Activated T-helper 17 cell treated with anti-CD3 and anti-CD28 coated beads, Interleukin-2, amount 50 U/mL, for 72 hours (primary cell): ENCODE measurements around the gene MYLIP. TPM values are rescaled to one million over a fixed set of nuclear protein-coding genes. Genes with fewer than 3 reads are reported as not detected.

Experiments used
- ATAC-seq: fragments of 150-1000 bp; cut with Tn5 transposase; replicated peaks from 2 replicates; pipeline ENCODE4 v1.10.0; 2021; ENCODE audit warnings: mild to moderate bottlenecking, moderate library complexity
- H3K27ac Mint-ChIP-seq: one replicate; pipeline ENCODE4 v1.8.0; 2022; ENCODE audit warnings: mixed read lengths
- H3K27me3 Mint-ChIP-seq: one replicate; pipeline ENCODE4 v1.8.0; 2022; ENCODE audit warnings: mixed read lengths
- H3K36me3 Mint-ChIP-seq: one replicate; pipeline ENCODE4 v1.8.0; 2022; ENCODE audit warnings: low read depth, mild to moderate bottlenecking, mixed read lengths
- H3K4me1 Mint-ChIP-seq: one replicate; pipeline ENCODE4 v1.8.0; 2022; ENCODE audit warnings: mixed read lengths
- H3K4me3 Mint-ChIP-seq: one replicate; pipeline ENCODE4 v1.8.0; 2022; ENCODE audit warnings: mild to moderate bottlenecking, mixed read lengths
- H3K9me3 Mint-ChIP-seq: one replicate; pipeline ENCODE4 v1.8.0; 2022; ENCODE audit warnings: mixed read lengths
- total RNA-seq, 2 donors: library from RNA; stranded (reverse); gene quantifications; one replicate each; pipeline ENCODE4 v1.2.3, GENCODE V29; 2022

The MYLIP gene
- total RNA-seq, 2 donors from 2014 or later, result 5.4 to 6.0 TPM

DNA sequence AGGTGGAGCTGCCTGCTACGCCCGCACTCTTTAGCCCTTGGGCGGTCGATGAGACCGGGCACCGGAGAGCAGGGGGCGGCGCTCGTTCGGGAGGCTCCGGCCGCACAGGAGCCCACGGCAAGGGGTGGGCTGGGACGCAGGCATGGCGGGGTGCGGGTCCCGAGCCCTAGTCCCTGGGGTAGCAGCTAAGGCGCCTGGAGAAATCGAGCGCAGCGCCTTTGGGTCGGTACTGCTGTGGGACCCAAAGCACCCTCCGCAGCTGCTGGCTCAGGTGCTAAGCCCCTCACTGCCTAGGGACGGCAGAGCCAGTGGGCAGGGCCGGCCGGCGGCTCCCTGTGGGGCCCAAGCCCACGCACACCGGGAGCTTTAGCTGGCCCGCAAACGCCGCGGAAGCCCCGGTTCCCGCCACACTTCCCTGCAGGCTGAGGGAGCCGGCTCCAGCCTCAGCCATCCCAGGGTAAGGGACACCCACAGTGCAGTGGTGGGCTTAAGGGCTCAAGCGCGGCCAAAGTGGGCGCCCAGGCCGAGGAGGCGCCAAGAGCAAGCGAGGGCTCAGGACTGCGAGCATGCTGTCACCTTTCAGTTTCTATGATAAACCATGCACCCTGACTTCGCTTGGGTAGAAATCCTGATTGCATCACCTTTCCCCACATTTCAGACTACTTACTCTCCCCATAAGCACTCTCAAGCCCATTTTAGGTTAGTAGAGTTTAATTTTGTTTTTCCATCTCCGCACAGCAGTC, 52.0 kb downstream of the MYLIP start:
- Mint-ChIP-seq H3K9me3 (no peaks in the 10 kb centered on the region), H3K4me3 (peak overlapping the region; percentile 79), H3K36me3 (no peaks in the 10 kb centered on the region), H3K27me3 (no peaks in the 10 kb centered on the region), H3K4me1 (peaks cover 16% of the 10 kb centered on the region), H3K27ac (peak overlapping the region; percentile 86)
- ATAC-seq, result no peak

DNA sequence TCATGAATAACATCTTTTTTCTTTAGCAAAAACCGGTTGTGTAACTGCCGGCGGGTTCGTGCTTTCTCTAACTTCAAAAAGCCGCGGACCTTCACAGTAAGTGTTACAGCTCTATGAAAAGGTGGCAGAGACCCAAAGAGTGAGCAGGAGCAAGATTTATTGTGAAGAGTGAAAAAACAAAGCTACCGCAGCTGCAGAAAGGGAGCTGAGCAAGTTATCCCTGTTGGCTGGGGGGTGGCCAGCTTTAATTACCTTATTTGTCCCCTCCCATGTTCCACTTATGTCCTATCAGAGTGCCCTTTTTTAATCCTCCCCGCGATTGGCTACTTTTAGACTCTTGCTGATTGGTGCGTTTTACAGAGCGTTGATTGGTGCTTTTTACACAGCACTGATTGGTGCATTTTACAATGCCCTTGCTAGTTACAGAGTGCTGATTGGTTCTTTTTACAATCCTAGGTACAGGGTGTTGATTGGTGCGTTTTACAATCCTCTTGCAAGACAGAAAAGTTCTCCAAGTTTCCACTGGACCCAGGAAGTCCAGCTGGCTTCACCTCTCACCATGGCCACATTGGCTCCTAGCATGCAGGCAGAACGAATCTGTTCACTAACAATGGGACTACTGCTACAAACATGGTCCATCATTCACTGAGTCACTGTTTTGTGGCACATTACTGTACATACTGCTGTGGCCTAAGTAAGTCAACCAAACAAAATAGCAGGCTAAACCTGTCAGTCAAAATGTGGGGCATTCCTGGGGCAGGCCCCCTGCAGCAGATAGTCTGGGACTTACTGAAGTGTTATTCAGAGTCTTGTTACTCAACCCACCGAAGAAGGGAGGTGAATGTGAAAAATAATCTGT, 52.8 kb downstream of the MYLIP start:
- H3K27me3 Mint-ChIP-seq, result no peaks in the 10 kb centered on the region
- H3K4me3 Mint-ChIP-seq, result peak overlapping the region; percentile 12
- peaks cover 16% of the 10 kb centered on the region for H3K4me1 Mint-ChIP-seq
- no peak for ATAC-seq
- no peaks in the 10 kb centered on the region for H3K36me3 Mint-ChIP-seq
- H3K27ac Mint-ChIP-seq, result no peak overlapping the region
- no peaks in the 10 kb centered on the region for H3K9me3 Mint-ChIP-seq

DNA sequence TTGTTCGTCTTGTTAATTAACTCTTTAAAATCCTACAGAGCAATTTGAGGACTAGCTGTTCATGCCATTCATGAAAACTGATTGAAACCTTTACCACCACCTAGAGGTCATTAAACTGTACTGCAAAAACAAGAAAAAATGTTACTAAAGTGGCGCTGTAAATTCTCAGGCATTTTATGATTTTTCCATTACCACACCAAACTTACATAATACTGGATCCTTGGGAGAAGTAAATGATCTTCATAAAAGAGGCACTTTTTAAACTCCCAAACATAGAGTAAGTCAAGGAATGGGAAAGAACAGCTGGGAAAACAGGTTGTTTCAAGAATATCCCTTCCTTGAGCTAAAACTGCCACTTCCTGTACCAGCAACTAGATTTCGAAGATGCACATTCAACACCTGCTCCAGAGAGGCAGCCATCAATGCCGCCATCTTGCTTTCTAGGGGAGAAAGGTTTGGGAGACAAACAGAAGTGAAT, 54.3 kb downstream of the MYLIP start:
- ATAC-seq, result peak; percentile 22
- Mint-ChIP-seq H3K27me3 (peaks cover under 1% of the 10 kb centered on the region), H3K4me3 (no peak overlapping the region), H3K4me1 (peaks cover 16% of the 10 kb centered on the region), H3K27ac (peak overlapping the region; percentile 65), H3K9me3 (no peaks in the 10 kb centered on the region), H3K36me3 (no peaks in the 10 kb centered on the region)

DNA sequence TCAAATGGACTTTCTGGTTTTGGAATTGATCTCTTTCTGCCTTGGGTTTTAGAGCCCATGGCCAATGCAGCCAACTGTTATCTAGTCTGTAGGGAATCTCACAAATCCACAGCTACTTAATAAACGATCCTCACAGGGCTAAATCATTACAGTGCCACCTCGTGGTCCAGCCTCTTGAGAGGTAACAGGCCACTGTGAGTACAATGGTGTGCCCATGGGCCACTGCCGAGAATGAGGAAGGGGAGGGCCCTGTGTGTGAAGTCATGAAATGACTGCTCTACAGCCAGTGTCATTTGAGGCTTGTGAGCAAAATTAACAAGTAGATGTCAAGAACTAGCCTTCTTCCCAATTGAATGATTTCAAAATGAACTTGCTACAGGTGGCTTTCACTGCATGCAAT, 55.2 kb downstream of the MYLIP start:
- Mint-ChIP-seq H3K27me3 (peaks cover 3% of the 10 kb centered on the region), H3K4me1 (peaks cover 16% of the 10 kb centered on the region), H3K27ac (no peak overlapping the region), H3K9me3 (no peaks in the 10 kb centered on the region), H3K36me3 (no peaks in the 10 kb centered on the region), H3K4me3 (no peak overlapping the region)
- ATAC-seq, result peak; percentile 53

DNA sequence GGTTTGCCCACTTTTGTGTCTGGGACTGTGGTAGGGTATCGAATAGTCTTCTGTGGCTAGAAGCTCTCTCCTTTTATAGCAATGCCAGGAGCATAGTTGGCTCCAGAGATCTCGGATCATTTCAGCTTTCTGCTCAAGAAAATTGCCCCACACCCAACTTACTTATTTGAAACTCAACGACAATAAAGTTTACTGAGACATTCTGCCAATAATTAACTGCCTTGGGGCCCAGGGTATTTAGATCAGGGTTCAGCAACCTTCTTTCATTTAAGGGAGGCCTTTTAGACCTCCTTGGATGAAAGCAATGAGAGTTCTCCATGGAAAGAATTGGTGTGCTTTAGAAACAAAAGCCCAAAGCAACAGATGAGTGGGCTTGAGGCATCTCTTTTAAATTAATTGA, 55.7 kb downstream of the MYLIP start:
- Mint-ChIP-seq H3K9me3 (no peaks in the 10 kb centered on the region), H3K27me3 (peaks cover 3% of the 10 kb centered on the region), H3K4me1 (peaks cover 16% of the 10 kb centered on the region), H3K36me3 (no peaks in the 10 kb centered on the region), H3K27ac (no peak overlapping the region), H3K4me3 (no peak overlapping the region)
- ATAC-seq, result no peak

DNA sequence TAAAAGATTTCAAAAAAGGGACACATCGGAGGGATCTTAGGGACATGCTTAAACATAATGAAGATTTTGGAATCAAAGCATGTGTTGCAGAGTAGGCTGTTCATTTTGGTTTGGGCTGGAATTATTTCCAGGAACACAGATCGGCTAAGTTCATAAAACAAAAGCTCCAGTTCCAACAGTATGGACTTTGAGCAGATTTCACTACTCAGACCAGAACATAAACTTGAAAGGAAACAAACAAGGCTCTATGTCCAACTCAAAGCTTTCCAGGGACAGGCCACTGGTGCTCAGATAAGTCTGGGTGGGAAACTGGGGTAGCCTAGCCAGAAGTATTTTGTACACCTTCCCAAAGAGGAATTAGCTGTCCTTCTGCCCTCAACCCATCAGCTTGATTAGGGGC, 58.3 kb downstream of the MYLIP start:
- Mint-ChIP-seq H3K27me3 (peaks cover 12% of the 10 kb centered on the region), H3K4me1 (peaks cover 6% of the 10 kb centered on the region), H3K4me3 (no peak overlapping the region), H3K9me3 (no peaks in the 10 kb centered on the region), H3K36me3 (no peaks in the 10 kb centered on the region), H3K27ac (no peak overlapping the region)
- no peak for ATAC-seq

DNA sequence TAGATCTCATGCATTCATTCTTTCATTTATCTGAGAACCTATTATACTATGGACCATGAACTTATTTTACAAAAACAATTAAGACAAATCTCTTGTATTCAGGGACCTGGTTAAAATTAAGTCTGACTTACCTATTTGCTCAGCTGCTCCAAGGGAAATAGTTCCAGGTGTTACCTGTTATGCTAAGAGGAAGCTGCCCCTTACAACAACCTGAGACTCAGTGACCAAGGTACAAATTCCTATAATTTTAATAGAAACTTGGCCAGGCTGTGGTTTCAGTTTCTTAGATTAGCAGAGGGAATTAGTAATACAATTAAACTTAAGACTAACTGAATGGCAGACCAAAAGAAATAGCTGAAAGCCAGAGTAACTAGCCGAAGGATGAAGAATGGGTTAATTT, 61.3 kb downstream of the MYLIP start:
- no peaks in the 10 kb centered on the region for H3K4me1 Mint-ChIP-seq
- ATAC-seq, result no peak
- no peak overlapping the region for H3K27ac Mint-ChIP-seq
- H3K27me3 Mint-ChIP-seq, result peaks cover 25% of the 10 kb centered on the region
- H3K36me3 Mint-ChIP-seq, result no peaks in the 10 kb centered on the region
- H3K9me3 Mint-ChIP-seq, result no peaks in the 10 kb centered on the region
- no peak overlapping the region for H3K4me3 Mint-ChIP-seq

DNA sequence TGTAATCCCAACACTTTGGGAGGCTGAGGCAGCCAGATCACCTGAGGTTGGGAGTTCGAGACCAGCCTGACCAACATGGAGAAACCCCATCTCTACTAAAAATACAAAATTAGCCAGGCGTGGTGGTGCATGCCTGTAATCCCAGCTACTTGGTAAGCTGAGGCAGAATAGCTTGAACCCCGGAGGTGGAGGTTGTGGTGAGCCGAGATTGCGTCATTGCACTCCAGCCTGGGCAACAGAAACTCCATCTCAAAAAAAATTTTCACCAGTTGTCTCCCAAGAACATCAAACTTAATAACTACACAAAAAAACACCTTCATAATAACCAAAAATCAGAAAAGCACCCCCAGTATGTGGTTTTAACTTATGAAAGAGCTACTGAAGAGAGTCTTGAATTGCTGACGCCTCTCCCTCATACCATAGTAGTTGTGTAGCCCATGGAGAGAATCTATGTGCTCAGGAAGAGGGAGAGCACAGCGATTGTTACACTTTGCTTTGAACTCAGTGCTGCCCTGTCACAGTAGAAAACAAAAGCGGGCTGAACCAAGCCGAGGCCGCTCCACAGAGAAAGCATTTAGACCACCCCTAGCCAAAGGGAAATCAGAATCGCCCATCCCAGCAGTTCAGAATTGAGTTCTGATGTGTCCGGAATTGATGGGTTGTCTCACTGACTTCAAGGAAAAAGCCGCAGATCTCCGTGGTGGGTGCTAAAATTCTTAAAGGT, 67.5 kb downstream of the MYLIP start:
- peaks cover 22% of the 10 kb centered on the region for H3K27me3 Mint-ChIP-seq
- H3K36me3 Mint-ChIP-seq, result no peaks in the 10 kb centered on the region
- no peak for ATAC-seq
- no peak overlapping the region for H3K4me3 Mint-ChIP-seq
- H3K27ac Mint-ChIP-seq, result no peak overlapping the region
- no peaks in the 10 kb centered on the region for H3K9me3 Mint-ChIP-seq
- H3K4me1 Mint-ChIP-seq, result no peaks in the 10 kb centered on the region

DNA sequence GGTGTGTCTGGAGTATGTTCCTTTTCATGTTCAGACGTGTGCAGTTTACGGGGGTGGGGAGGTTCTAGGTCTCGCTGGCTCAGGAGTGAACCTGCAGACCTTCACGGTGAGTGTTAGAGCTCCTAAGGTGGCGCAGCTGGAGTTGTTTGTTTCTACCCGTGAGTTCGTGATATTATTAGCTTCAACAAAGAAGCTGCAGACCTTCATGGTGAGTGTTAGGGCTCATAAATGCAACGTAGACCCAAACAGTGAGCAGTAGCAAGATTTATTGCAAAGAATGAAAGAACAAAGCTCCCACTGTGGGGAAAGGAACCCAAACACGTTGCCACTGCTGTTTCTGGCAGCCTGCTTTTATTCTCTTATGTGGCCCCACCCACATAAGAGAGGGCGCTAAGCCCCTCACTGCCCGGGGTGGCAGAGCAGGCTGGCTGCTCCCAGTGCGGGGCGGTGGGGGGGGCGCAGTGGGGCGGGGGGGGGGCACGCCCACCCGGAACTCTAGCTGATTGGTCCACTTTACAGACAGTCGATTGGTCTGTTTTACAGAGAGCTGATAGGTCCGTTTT, 68.2 kb downstream of the MYLIP start:
- Mint-ChIP-seq H3K27ac (no peak overlapping the region), H3K36me3 (no peaks in the 10 kb centered on the region), H3K4me3 (no peak overlapping the region), H3K27me3 (peaks cover 22% of the 10 kb centered on the region), H3K9me3 (no peaks in the 10 kb centered on the region), H3K4me1 (no peaks in the 10 kb centered on the region)
- no peak for ATAC-seq

Other genes with a start within 250 kb of the MYLIP start
- gene GMPR, start 109.5 kb downstream of the MYLIP start, total RNA-seq, result under 1 TPM in 1 of 2 donors, not detected in 1; 0.30 TPM